Ishikawa (cell line): ENCODE measurements around the gene SLX9.

Source experiments
- CREB1 ChIP-seq: IDR thresholded peaks from 2 replicates; pipeline ENCODE4 v1.6.1; 2012; ENCODE audit warnings: low read depth
- RAD21 ChIP-seq: IDR thresholded peaks from 2 replicates; pipeline ENCODE4 v1.6.1; 2012; ENCODE audit warnings: low read depth
- TAF1 ChIP-seq: IDR thresholded peaks from 2 replicates; pipeline ENCODE4 v1.6.1; 2012; ENCODE audit warnings: low read depth, mild to moderate bottlenecking
- TCF12 ChIP-seq: IDR thresholded peaks from 2 replicates; pipeline ENCODE4 v1.6.1; 2012; ENCODE audit warnings: low read depth
- TF ChIP-seq, protein P1 (sequence below): IDR thresholded peaks from 2 replicates; pipeline ENCODE4 v1.6.1; 2012; ENCODE audit warnings: low read depth, mild to moderate bottlenecking

DNA sequence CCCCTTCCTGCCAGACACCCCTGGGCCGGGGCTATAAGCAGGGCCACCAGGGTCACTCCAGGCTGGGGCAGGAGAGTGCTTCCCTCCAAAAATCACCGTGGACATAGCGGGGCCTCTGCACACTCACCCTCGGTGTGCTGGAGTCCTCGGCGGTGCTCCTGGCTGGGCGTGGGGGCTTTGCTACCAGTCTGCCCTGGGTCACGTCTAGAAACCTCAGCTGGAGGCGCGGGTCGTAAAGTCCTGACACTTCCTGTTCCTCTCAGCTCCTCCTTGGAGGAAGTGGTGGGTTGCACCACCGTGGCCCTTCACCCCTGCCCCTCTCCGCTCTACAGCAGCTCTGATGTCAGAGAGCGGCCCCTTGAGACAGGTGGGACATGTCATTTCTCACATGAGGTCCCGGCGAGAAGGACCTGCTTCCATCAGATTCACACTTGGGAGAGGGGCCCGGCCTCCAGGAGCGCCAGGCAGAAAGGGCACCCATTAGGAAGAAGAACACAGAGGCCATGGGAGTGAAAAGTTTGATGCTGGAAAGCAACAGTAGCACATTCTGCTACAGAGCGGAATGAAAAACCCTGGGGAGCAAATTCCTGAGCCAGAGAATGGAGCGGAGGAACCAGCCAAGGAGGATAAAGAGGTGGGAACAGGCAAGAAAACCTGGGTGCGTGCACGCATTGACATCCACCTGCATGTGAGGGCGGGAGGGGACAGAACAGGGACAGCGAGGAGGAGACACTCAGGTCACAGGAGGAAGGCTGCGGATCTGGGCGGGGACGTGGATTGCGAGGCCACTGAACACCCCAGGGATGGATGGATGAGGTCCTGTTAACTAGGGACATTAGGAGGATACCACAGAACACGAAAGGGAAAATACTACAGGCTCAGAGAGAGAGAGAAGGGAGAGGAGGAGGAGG lies 18.9 kb upstream of the SLX9 start, which contains the start of gene ITGB2:
- no peak for TF ChIP-seq RAD21
- TF ChIP-seq TAF1, result no peak
- TF ChIP-seq CREB1, result no peak
- TF ChIP-seq TCF12, result no peak
- TF ChIP-seq, protein P1, sequence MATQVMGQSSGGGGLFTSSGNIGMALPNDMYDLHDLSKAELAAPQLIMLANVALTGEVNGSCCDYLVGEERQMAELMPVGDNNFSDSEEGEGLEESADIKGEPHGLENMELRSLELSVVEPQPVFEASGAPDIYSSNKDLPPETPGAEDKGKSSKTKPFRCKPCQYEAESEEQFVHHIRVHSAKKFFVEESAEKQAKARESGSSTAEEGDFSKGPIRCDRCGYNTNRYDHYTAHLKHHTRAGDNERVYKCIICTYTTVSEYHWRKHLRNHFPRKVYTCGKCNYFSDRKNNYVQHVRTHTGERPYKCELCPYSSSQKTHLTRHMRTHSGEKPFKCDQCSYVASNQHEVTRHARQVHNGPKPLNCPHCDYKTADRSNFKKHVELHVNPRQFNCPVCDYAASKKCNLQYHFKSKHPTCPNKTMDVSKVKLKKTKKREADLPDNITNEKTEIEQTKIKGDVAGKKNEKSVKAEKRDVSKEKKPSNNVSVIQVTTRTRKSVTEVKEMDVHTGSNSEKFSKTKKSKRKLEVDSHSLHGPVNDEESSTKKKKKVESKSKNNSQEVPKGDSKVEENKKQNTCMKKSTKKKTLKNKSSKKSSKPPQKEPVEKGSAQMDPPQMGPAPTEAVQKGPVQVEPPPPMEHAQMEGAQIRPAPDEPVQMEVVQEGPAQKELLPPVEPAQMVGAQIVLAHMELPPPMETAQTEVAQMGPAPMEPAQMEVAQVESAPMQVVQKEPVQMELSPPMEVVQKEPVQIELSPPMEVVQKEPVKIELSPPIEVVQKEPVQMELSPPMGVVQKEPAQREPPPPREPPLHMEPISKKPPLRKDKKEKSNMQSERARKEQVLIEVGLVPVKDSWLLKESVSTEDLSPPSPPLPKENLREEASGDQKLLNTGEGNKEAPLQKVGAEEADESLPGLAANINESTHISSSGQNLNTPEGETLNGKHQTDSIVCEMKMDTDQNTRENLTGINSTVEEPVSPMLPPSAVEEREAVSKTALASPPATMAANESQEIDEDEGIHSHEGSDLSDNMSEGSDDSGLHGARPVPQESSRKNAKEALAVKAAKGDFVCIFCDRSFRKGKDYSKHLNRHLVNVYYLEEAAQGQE, result no peak
